ENCODE results near the gene NTRK2. TPM values are rescaled to one million over a fixed set of nuclear protein-coding genes. Genes with fewer than 3 reads are reported as not detected.
"Not testable (repeated sequence)": the region's sequence is repeated elsewhere in the genome, so short reads cannot be mapped to it uniquely, and the experiment has no call there.

NTRK2 gene
- total and polyA plus RNA-seq, 12 donors, result 0.43 to 5.6 (median 2.1) TPM

DNA sequence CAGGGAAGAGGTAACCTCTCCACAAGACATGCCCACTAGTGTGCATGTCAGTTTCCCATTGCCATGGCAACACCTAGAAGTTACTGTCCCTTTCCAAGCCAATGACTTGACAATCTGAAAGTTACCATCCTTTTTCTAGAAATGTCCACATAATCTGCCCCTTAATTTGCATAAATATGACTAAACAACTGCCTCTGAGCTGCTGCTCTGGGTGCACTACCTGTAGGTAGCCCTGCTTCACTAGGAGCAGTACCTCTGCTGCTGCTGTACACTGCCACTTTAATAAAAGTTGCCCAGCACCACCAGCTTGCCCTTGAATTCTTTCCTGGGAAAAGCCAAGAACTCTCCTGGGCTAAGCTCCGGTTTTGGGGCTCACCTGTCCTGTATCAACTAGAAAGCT is 392.4 kb downstream of the NTRK2 start:
- Histone ChIP-seq H3K9me3 (replicated peaks in 1 of 3) (no peaks in the 10 kb centered on the region), H3K27ac (no peak overlapping the region), H3K4me3 (no peak overlapping the region), H3K4me1 (replicated peaks in 1 of 2) (no peaks in the 10 kb centered on the region), H3K36me3 (replicated peaks in 1 of 2) (no peaks in the 10 kb centered on the region), H3K27me3 (no peaks in the 10 kb centered on the region)
- intact Hi-C loops (cut with DNase I), result no loop called here
- no peak for TF ChIP-seq POLR2A (IDR thresholded peaks at IDR 0.05)
- TF ChIP-seq, protein P1, sequence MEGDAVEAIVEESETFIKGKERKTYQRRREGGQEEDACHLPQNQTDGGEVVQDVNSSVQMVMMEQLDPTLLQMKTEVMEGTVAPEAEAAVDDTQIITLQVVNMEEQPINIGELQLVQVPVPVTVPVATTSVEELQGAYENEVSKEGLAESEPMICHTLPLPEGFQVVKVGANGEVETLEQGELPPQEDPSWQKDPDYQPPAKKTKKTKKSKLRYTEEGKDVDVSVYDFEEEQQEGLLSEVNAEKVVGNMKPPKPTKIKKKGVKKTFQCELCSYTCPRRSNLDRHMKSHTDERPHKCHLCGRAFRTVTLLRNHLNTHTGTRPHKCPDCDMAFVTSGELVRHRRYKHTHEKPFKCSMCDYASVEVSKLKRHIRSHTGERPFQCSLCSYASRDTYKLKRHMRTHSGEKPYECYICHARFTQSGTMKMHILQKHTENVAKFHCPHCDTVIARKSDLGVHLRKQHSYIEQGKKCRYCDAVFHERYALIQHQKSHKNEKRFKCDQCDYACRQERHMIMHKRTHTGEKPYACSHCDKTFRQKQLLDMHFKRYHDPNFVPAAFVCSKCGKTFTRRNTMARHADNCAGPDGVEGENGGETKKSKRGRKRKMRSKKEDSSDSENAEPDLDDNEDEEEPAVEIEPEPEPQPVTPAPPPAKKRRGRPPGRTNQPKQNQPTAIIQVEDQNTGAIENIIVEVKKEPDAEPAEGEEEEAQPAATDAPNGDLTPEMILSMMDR (IDR thresholded peaks at IDR 0.05), result no peak
- no peak for DNase-seq
- WGBS, 4 donors, result 62 to 83% (median 69%) methylated on average over 1 of the region's 1 CpG

DNA sequence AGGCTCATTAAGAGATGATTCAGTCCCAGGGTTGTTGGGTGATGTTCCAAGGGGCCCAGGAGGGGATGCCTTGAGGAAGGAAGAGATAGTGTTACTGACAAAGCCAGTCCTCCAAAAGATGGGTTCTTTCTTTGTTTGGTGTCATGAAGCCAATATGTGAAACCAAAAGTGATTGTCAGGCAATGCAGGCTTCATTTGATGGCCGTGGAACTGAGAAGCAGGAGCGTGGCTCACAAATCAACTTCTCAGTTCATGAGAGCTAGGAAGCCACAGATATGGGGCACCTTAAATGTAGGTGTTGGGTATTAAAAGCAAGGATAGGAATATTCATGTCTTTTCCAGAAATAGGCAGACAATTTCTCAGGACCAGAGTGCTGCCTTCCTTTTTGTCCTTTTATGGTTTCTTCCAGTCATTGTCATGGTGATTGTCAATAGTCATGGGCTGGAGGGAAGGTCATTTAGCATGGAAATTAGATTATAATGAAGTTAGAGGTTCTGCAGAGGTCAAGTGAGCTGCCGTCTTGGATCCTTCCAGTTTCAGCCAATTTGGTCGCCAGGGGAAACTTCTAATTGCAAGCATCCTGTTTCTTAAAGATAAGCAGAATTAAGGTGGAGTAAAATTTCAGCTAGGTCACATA is 393.0 kb downstream of the NTRK2 start:
- H3K4me3 ChIP-seq, result no peak overlapping the region
- no peak overlapping the region for H3K27ac ChIP-seq
- DNase-seq, result no peak
- H3K36me3 ChIP-seq (replicated peaks in 1 of 2), result no peaks in the 10 kb centered on the region
- H3K9me3 ChIP-seq (replicated peaks in 1 of 3), result no peaks in the 10 kb centered on the region
- 55 to 72% (median 66%) methylated on average over 4 of the region's 4 CpGs for WGBS, 4 donors
- H3K4me1 ChIP-seq (replicated peaks in 1 of 2), result no peaks in the 10 kb centered on the region
- no peaks in the 10 kb centered on the region for H3K27me3 ChIP-seq
- no peak for TF ChIP-seq POLR2A (IDR thresholded peaks at IDR 0.05)
- TF ChIP-seq, protein P1 (IDR thresholded peaks at IDR 0.05), result no peak
- intact Hi-C loops (cut with DNase I), result no loop called here

DNA sequence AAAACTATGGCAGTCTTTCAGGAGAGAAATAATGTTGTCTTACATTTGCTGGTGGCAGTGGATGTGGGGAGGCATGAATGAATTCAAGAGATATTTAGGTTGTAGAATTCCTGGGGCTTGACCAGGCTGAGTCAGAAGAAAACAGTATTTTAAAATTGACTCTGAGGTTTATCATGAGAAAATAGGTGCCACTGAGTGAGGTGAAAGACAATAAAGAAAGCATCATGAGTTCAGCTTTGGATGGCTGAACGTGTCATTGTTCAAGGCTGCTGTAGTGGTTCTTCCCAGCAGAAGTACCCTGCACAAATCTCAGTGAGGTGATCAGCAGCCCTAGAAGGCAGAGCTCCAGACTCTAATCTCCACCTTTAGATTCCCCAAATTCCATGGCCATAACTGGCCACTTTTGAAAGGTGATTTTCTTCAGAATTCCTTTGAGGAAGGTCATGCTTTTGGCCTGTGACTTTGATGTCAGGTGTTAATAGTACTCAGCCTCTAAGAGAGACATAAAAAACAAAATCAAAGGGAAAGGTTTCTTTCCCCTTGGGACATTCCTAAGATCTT is 395.4 kb downstream of the NTRK2 start:
- H3K9me3 ChIP-seq (replicated peaks in 1 of 3), result no peaks in the 10 kb centered on the region
- no peak for DNase-seq
- no peaks in the 10 kb centered on the region for H3K27me3 ChIP-seq
- TF ChIP-seq POLR2A (IDR thresholded peaks at IDR 0.05), result no peak
- TF ChIP-seq, protein P1 (IDR thresholded peaks at IDR 0.05), result no peak
- H3K4me3 ChIP-seq, result no peak overlapping the region
- H3K27ac ChIP-seq, result no peak overlapping the region
- 58 to 72% (median 66%) methylated on average over 1 of the region's 1 CpG for WGBS, 4 donors
- H3K4me1 ChIP-seq (replicated peaks in 1 of 2), result no peaks in the 10 kb centered on the region
- intact Hi-C loops (cut with DNase I), result no loop called here
- no peaks in the 10 kb centered on the region for H3K36me3 ChIP-seq (replicated peaks in 1 of 2)

DNA sequence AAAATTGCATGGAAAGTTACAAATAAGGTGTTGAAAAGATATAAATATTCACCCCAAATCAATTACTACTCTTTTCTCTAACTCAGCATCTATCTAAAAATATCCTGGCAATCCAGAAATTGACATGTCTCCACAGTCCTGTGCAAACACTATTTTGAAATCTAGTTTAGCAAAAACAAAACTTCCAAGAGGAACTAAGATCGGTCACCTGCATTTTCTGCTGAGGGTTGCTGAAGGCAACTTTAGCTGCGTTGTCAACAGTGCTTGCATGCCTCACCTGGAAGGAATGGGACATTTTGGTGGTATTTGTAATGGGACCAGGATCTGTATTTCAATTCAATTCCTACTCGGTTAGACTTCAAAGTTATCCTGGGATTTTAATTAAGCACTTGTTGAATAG is 398.3 kb downstream of the NTRK2 start:
- H3K27ac ChIP-seq, result no peak overlapping the region
- no peaks in the 10 kb centered on the region for H3K36me3 ChIP-seq (replicated peaks in 1 of 2)
- no peaks in the 10 kb centered on the region for H3K9me3 ChIP-seq (replicated peaks in 1 of 3)
- H3K4me3 ChIP-seq, result no peak overlapping the region
- 68 to 84% (median 77%) methylated on average over 3 of the region's 3 CpGs for WGBS, 4 donors
- TF ChIP-seq POLR2A (IDR thresholded peaks at IDR 0.05), result no peak
- TF ChIP-seq, protein P1 (IDR thresholded peaks at IDR 0.05), result no peak
- no peaks in the 10 kb centered on the region for H3K27me3 ChIP-seq
- H3K4me1 ChIP-seq (replicated peaks in 1 of 2), result no peaks in the 10 kb centered on the region
- no peak for DNase-seq
- intact Hi-C loops (cut with DNase I), result no loop called here

DNA sequence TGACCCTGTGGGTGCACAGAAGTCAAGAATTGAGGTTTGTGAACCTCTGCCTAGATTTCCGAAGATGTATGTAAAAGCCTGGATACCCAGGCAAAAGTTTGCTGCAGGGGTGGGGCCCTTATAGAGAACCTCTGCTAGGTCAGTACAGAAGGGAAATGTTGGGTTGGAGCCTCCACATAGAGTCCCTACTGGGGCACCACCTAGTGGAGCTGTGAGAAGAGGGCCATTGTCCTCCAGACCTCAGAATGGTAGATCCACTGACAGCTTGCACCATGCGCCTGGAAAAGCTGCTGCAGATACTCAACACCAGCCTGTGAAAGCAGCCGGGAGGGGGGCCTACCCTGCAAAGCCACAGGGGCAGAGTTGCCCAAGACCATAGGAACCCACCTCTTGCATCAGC is 399.9 kb downstream of the NTRK2 start:
- H3K36me3 ChIP-seq (replicated peaks in 1 of 2); H3K4me1 ChIP-seq (replicated peaks in 1 of 2); intact Hi-C loops (cut with DNase I); H3K27me3 ChIP-seq; H3K27ac ChIP-seq; DNase-seq; H3K4me3 ChIP-seq; H3K9me3 ChIP-seq (replicated peaks in 1 of 3): not testable (repeated sequence)
- 62 to 83% (median 81%) methylated on average over 3 of the region's 3 CpGs for WGBS, 4 donors
